Gastrocnemius medialis (tissue), 4 donors: ENCODE measurements around the gene STARD3.

Experiments
- POLR2A ChIP-seq, 2 donors: fragments of 450-650 bp; IDR thresholded peaks; one replicate each; pipeline ENCODE4 v1.6.1; 2017; ENCODE audit warnings: antibody characterized with exemption in 2 of 2, mild to moderate bottlenecking in 2 of 2, moderate library complexity in 2 of 2
- TF ChIP-seq, protein P1 (sequence below), 5 experiments: fragments of 450-650 bp in 3 of 5; fragments of 200-600 bp in 2 of 5; sonication (generic) in 2 of 5; IDR thresholded peaks in 4 of 5; conservative IDR thresholded peaks in 1 of 5; 1 replicate in 4 of 5; 2 replicates in 1 of 5; pipeline ENCODE4 v1.5.1; 2016 to 2019; ENCODE audit warnings: antibody characterized with exemption in 5 of 5, mild to moderate bottlenecking in 3 of 5, moderate library complexity in 3 of 5

- TF ChIP-seq, protein P1, sequence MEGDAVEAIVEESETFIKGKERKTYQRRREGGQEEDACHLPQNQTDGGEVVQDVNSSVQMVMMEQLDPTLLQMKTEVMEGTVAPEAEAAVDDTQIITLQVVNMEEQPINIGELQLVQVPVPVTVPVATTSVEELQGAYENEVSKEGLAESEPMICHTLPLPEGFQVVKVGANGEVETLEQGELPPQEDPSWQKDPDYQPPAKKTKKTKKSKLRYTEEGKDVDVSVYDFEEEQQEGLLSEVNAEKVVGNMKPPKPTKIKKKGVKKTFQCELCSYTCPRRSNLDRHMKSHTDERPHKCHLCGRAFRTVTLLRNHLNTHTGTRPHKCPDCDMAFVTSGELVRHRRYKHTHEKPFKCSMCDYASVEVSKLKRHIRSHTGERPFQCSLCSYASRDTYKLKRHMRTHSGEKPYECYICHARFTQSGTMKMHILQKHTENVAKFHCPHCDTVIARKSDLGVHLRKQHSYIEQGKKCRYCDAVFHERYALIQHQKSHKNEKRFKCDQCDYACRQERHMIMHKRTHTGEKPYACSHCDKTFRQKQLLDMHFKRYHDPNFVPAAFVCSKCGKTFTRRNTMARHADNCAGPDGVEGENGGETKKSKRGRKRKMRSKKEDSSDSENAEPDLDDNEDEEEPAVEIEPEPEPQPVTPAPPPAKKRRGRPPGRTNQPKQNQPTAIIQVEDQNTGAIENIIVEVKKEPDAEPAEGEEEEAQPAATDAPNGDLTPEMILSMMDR (IDR thresholded peaks at IDR 0.05 in 4 of 5, conservative IDR thresholded peaks at IDR 0.05 in 1 of 5) = no peak
- TF ChIP-seq POLR2A (IDR thresholded peaks at IDR 0.05) = no peak
Measured at GRCh38 chr17:39641097-39641496, 4.2 kb downstream of the STARD3 start.
